Activated T-cell treated with anti-CD3 and anti-CD28 coated beads for 48 hours (primary cell): Measurements from ENCODE around the gene POLR3B.
"Not testable (repeated sequence)": the region's sequence is repeated elsewhere in the genome, so short reads cannot be mapped to it uniquely, and the experiment has no call there.

ENCODE experiments used
- DNase-seq: peaks from one replicate; pipeline ENCODE4 v3.0.0-alpha.2; 2020; ENCODE audit warnings: low read depth

POLR3B gene

DNA sequence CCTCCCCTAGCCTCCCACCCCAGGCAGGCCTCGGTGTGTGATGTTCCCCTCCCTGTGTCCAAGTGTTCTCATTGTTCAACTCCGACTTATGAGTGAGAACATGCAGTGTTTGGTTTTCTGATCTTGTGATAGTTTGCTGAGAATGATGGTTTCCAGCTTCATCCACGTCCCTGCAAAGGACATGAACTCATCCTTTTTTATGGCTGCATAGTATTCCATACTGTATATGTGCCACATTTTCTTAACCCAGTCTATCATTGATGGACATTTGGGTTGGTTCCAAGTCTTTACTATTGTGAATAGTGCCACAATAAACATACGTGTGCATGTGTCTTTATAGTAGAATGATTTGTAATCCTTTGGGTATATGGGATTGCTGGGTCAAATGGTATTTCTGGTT lies 108.1 kb downstream of the POLR3B start:
- DNase-seq: not testable (repeated sequence)

DNA sequence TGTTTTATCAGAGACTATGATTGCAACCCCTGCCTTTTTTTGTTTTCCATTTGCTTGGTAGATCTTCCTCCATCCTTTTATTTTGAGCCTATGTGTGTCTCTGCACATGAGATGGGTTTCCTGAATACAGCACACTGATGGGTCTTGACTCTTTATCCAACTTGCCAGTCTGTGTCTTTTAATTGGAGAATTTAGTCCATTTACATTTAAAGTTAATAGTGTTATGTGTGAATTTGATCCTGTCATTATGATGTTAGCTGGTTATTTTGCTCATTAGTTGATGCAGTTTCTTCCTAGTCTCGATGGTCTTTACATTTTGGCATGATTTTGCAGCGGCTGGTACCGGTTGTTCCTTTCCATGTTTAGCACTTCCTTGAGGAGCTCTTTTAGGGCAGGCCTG lies 118.1 kb downstream of the POLR3B start:
- not testable (repeated sequence) for DNase-seq

DNA sequence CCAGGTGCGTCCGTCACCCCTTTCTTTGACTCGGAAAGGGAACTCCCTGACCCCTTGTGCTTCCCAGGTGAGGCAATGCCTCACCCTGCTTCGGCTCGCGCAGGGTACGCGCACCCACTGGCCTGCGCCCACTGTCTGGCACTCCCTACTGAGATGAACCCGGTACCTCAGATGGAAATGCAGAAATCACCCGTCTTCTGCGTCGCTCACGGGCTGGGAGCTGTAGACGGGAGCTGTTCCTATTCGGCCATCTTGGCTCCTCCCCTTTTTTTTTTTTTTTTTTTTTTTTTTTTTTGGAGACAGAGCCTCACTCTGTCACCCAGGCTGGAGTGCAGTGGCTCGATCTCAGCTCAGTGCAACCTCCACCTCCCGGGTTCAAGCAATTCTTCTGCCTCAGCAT lies 120.1 kb downstream of the POLR3B start:
- DNase-seq: not testable (repeated sequence)

DNA sequence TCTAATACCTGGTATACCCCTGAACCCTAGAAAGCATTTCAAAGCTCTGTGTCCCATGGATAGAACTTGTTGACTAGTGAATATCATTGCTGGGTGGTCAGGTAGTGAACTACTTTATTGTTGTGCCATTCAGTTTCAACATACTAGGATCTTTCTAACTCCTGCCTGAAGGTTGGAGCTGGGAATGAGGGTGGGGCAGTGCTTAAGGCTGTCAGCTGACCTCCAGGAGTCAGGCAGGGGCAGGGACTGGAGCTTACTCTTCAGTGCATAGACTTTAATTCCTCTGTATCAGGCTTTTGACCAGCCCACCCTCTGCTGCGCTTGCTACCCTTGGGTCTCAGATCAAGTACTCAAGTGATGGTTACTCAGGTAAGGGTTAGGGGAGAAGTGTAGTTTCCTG lies 122.7 kb downstream of the POLR3B start:
- DNase-seq: no peak

DNA sequence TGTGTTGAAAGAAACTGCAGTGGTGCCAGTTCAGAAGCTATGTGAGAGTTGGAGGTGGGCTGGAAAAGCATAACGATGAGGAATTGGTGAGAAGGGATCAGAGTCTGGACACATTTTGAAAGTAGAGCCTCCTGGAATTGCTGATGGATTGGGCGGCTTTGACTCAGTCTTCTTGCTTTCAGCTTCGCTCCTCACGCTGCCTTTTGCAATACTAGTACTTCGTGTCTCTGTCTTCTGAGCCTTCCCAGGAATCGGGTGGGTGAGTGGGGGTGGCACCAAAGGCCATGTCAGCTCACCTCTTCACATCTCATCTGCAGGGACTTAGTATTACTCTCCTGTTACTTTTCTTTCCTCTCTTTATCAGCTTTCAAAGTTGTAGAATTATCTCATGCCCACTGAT lies 123.7 kb downstream of the POLR3B start:
- no peak for DNase-seq

DNA sequence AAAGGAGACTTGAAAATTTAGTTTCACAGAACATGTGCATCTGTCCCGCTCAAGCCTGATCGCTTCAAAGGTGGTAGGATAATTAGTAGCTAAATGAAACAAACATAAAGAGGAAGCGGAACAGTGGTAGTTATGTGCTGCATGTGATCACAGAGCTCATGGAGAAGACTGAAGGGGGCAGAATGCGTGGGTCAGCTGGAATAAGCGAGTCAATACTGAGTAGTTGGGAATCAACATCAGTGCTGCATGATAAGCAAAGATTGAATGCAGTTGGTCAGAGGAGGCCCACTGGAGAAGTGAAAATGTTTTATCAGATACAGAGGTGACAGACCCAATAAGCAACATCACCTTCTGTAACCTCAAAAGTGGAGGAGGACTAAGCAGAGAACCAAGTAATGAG lies 130.1 kb downstream of the POLR3B start:
- no peak for DNase-seq

DNA sequence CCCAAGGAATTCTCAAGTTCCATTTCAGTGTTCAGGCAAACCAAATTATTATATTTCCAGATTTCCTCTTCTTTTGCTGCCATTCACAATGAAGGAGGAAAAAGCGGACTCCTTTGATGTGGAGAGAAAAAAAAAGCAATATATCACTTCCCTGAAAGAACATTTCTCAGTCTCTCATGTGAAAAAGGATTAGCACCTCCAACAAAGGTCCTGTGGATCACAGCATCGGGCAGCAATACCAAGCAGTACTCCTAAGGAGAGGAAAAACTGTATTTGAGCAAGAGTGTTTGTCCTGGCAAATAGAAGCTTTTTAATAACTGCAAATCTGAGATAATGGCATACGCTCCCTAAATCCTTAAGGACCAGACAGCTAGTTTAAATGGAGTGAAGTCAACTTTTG lies 131.3 kb downstream of the POLR3B start:
- DNase-seq: no peak

DNA sequence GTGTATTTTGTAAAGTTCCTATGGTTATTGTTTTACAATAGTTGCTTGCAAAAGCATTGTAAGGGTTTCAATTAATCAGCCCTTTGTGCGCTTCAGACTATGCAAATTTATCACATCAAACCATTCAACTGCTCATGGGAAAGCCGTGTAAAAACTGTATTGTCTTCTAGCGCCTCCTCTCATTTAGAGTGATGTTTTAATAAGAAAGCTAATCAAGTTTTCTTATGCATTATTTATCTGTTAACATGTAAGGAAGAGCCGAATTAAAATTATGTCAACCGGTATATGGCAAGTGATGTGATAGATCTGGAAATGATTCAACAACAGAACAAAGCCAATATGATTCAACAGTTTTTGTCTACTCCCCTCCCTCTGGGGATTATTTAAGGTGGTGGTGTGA lies 132.7 kb downstream of the POLR3B start:
- no peak for DNase-seq

DNA sequence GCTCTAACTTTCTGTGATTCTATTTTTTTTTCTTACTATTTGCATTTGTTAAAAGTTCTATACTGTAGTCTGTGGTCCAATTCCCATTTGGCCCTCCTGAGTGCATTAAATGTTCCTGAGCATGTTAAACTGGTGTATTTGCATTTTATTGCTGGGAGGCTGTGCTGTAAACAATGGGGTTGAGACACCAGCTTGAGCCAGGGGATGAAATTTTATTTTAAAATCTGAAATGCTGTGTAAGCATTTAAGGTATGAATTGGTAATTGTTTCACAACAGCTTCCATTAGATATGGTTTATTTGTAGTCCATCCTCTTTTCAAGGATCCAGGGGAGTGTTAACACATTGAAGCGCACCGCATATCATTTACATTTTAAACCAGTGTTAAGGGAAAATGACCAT lies 135.3 kb downstream of the POLR3B start:
- no peak for DNase-seq

DNA sequence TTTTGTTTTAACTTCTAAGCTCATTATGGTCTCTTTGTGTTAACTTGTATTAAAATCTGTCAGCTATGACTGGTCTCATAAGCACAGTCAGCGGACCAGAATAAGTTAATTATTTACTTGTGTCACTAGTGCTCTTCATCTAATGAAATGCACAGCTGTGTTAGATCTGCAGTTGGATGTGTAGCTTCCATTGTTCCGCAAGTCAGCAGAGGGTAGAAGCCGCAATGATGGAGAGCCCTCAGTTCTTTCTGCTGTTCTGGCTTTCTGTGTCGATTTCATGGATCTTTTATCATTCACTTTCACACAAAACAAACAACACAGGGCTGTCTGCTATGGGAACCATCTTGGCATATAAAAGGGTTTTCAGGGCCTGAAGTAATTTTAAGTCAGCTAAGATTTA lies 136.0 kb downstream of the POLR3B start:
- no peak for DNase-seq

DNA sequence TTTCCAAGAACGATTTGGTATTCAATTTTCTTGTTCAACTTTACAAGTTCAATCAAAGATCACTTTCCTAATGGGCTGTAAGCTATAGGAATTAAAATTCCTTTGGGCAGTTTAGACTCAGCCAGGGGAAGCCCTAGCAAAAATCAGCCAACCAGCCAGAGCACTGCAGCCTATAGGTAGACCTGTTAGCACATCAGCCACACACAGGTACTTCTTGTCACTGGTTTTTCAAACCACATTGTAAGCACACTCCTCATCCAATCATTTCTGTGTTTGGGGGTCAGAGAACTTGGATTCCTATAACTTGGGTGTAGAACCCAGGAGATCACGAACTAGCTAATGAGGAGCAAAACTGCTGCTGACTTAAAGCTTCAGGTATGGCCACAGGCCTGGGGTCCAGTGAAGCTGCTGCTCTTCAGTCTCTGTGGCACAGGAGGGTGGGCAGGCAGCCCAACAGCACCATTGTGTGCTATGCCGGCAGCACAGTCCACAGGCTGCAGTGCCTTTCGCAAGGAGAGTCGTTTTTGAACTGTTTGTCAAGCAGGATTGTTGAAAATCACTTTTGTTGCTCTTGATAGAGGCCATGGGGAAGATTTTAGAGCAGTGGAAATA lies 137.9 kb downstream of the POLR3B start:
- DNase-seq: no peak

DNA sequence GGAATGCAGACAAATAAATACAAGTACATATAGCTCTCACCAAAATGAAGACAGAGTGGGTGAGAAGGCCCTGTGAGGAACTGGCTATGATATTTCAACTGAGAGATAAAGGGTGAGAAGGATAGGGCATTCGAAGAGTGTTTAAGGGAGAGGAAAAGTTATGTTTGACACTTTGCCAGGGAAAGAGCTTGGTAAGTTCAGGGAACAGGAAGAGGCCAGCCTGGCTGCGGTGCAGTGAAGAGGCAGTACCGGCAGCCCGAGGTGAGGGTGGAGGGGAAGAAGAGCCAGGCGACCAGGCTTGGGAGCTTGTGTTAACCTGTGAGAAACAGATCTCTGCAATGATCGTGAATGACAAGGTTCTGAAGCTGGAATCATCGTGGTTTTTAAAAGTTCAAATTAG lies 140.5 kb downstream of the POLR3B start:
- DNase-seq: no peak

DNA sequence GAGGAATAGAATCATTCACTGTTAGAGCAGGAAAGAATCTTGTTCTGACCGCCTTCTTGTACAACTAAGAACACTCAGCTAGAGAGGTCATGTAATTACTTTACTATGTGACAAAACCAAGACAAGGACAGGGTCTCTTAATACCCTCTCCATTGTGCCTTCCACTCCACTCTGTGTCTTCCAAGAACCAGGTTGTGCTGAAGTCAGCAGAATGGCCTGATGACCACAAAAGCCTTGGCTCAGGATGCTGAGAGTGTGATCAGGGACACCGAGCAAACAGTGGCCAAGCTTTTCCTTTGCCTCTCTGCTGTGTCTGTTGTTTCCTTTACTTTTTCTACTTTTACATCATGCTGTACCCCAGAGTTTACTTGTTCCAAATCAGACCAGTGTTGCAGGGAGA lies 142.1 kb downstream of the POLR3B start:
- DNase-seq: no peak

DNA sequence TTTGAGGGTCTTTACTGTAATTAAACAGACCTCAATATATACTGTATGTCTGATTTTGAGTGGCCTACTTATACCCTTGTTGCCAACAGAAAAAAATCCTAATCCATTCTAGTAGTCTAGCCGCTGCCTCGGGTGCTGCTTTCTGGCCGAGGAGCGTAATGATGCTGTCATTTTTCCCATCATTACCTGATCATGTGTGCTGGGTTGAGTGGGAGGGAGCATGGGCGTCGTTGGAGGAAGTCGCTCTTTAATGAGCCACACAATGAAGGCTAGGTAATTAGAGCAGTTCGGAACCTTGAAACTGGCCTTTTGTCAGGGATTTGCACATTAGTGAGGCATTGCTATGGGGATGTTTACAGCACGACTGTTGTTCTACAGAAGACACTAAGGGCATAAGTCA lies 149.1 kb downstream of the POLR3B start:
- DNase-seq: no peak

DNA sequence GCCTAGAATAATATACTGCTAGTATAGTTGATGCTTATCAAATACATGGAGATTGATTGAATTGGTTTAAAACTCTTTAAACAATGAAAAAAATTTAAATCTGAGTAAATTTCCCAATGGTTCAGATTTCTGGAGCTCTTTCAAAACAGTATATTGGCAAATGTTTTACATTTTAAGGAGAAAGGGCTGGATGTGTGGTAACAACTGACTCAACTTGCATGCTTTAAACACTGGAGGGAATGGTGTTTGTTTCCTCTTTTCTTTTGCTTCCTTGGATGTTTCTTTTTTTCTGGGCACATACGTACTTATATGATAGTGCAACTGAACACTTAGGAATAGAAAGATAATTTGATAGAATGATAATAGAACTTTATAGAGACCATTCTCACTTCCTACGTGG lies 151.4 kb downstream of the POLR3B start:
- DNase-seq: no peak

DNA sequence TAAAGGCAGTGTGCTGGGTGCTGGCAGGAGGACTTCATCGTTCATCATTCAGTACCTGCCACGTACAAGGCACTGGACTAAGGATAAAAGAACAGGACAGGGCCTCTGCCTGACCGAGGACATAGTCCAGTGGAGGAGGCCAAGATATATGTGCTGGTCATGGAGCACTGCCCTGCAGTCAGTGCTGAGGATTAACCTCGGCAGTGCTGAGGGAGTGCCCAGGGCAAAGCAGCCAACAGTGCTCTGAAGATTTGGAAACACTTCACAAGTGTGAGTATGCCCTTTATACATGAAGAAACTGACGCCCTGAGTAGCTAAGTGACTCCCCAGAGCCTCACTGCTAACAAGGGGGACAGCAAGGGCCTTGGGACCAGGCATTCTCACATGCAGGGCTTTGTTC lies 153.8 kb downstream of the POLR3B start:
- DNase-seq: no peak

DNA sequence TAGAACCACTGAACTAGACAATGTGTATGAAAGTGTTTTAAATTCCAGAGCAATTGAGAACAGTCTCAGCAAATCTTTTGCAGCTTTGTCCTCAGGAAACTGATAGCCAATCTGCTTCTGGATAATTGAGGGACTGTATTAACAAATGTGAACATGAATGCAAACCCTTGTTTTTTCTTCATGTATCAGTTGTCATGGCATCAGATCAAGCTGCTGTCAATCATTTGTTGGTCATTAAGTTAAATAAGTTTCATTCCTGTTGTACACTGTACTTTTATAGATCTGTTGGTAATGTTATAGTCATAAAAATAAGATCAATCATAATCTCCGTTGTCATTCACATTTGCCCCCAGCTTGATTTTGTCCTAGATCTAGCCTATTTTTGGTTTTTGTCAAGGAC lies 159.8 kb downstream of the POLR3B start:
- DNase-seq: no peak

DNA sequence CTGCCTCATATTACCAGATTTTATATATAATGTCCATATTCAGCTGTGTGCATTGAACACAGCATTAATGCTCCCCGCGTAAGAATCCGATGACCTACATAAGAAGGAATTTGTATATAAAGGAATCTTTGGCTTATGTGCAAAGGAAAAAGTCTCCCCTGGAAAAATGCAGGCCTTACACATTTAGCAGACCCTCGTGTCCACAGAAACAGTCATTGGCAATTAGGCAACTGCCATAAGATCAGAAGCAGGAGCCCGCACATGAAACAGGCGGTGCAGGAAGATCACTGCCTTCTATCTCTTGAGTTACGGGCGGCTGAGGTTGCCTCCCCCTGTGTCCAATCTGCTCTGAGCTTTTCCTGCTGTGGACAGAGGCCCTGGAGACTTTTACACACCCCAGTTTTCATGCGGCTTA lies 162.1 kb downstream of the POLR3B start:
- DNase-seq: no peak

DNA sequence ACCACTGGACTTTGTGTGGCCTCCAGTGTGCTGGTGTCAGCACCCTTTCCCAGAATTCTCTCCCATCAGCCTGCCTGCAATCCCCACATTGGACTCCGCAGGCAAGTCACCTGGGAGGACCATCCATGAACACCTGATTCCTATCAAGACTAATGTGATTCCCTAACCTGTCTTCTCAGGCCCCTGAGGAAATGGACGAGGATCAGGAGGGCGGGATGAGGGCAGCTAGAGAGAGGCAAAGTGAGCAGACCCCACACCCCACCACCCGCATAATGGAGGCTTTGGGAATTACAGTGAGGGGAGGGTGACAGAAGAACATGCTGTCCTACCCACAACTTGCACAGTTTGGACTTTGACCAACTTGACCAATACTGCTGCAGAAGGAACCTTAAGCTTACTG lies 164.4 kb downstream of the POLR3B start:
- no peak for DNase-seq

DNA sequence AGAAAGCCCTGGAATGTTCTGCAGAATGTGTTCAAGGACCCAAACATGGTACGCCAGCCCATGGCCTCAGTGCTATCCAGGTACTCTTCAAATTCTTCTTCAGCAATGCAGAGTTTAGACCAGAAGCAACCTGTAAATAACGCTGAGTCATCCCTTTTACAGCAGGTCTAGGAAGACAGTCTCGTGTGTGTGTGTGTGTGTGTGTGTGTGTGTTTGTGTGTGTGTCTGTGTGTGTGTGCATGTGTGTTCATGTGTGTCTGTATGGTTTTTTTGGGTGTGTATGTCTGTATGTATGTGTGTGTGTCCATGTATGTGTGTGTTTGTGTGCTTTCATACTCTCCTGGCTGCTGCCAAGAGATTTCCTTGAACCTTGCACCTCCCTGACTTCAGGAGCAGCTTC lies 165.2 kb downstream of the POLR3B start:
- no peak for DNase-seq

DNA sequence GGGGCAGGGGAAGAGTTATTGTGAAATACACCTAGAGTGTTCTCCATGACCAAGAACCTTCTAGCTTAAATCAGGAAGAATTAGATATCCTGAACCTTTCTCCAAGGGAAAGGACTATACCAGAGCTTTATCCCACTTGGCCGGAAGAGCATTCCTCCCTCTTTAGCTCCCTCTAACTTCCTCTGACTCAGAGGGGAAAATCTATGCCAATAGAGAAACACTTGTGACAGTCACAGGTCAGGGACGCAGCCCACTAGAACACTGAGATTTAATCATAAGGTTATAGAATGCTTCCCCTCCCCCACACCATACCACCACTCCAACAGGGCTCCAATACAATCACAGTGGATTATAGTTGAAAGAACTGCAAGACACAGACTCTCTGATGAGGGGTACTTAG lies 169.8 kb downstream of the POLR3B start:
- no peak for DNase-seq

DNA sequence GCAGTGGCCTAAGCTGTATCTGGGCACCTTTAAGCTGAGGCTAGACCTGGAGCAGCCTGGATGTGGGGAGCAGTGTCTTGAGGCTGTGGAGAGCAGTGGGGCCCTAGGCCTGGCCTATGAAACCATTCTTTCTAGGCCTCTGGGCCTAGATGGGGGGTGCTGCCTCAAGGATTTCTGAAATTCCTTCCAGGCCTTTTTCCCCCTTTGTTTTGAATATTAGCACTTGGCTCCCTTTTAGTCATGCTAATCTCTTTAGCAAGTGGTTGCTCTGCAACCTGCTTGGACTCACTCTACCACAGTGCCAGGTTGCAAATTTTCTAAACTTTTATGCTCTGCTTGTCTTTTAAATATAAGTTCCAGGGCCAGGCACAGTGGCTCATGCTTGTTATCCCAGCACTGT lies 183.7 kb downstream of the POLR3B start:
- DNase-seq: no peak

DNA sequence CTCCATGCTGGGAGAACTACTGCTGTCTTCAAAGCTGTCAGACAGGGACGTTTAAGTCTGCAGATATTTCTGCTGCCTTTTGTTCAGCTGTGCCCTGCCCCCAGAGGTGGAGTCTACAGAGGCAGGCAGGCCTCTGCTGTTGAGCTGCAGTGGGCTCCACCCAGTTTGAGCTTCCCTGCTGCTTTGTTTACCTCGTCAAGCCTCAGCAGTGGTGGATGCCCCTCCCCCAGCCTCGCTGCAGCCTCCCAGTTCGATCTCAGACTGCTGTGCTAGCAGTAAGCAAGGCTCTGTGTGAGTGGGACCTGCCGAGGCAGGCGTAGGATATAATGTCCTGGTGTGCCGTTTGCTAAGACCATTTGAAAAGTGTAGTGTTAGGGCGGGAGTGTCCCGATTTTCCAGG lies 193.9 kb downstream of the POLR3B start:
- DNase-seq: no peak

DNA sequence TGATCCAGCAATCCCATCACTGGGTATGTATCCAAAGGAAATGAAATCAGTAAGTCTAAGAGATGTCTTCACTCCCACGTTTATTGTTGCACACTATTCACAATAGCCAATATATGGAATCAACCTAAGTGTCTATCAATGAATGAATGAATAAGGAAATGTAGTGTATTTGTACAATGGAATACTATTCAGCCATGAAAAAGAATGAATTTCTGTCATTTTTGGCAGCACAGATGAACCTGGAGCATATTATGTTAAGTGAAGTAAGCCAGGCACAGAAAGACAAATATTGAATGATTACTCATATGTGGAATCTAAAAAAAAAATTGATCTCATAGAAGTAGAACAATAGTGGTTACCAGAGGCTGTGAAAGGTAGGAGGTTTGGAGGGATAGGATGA lies 194.7 kb downstream of the POLR3B start:
- DNase-seq: no peak
